Inflammatory macrophage treated with lipopolysaccharide for 1 hour (primary cell): ENCODE results near the gene TXNRD1.
"Not testable (repeated sequence)": the region's sequence is repeated elsewhere in the genome, so short reads cannot be mapped to it uniquely, and the experiment has no call there.

Experiments used
- DNase-seq, 2 donors: peaks; one replicate each; pipeline ENCODE4 v3.0.0-alpha.2; 2020 to 2022

The TXNRD1 gene

GRCh38 chr12:104306943-104307654 is 91.5 kb downstream of the TXNRD1 start:
- no peak for DNase-seq

GRCh38 chr12:104307655-104308000 is 92.0 kb downstream of the TXNRD1 start:
- DNase-seq = no peak

GRCh38 chr12:104309446-104309993 is 93.9 kb downstream of the TXNRD1 start:
- DNase-seq = no peak

DNA sequence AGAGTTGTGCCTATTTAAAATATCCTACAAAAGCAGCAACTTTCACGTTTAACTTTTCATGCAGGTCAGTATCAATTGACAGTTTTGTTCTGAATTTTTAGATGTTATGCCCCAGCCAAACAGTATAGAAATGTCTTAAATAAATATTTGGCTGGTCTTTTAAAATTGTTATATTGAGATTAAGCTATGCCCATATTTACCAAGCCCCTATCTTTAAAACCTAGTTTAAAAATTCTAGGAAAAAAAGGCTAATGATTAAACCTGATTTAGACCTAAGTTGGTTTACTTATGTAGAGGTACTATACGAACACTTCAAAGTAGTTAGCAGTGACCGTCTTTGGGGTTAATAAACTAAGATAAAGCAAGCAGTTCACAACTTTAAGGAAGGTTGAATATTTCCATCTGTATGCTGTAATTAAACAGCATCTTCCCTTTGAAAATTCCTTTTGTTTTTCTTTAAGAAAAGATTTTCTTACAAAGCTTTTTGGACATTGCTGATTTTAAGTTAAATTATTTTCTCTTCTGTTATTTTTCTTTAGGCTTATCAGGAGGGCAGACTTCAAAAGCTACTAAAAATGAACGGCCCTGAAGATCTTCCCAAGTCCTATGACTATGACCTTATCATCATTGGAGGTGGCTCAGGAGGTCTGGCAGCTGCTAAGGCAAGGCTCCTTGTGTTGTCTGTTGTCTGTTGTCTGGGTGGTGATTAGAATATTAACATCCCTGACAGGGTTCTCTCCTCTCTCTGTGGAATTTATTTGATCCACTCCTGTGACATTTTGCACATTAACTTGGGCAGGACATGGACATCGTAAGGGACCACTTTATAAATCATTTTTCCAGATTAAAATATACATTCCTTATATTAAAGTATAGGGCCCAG is 95.4 kb downstream of the TXNRD1 start:
- no peak for DNase-seq

- DNase-seq = no peak
Measured at GRCh38 chr12:104312202-104312601, 96.6 kb downstream of the TXNRD1 start.

DNA sequence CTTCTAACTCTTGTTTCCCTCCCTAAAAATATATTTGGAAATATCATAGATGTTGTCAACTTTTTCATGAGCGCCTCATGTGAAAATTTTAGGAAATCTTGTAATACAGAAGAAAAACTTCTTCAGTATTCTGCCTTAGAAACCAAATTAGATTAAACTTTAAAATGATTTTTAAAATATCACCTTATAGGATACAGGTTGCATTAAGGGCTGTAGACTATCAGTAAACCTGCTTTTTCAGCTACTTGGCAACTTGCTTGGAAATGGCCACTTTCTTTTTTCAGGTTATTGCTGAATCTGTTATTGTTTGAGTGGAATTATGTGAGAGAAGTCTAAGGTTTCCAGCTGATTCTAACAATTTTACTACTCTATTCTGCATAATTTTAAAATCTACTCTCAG is 97.1 kb downstream of the TXNRD1 start:
- DNase-seq = no peak

GRCh38 chr12:104313568-104314241 is 98.1 kb downstream of the TXNRD1 start:
- no peak for DNase-seq

DNA sequence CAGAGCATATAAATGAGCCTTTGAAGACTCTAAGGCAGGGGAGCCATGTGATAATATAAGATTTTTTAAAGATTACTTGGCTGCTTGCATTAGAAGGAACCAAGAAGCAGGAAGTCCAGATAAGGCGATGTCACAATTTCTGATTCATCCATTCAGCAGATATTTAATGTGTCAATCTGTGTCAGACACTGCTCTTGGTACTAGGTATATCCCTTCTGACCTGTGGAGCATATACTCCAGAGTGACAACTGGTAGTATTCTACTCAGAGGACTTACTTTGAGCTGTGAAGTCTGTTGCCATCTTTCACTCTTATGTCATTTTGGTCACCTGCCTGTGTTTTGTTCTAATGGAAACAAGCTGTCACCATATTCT is 98.6 kb downstream of the TXNRD1 start:
- DNase-seq = peak; percentile 65 to 68

- no peak for DNase-seq
Measured at GRCh38 chr12:104315326-104316224, 100.0 kb downstream of the TXNRD1 start.

- DNase-seq = no peak
Measured at GRCh38 chr12:104316936-104317335, 101.4 kb downstream of the TXNRD1 start.

- no peak for DNase-seq
Measured at GRCh38 chr12:104317538-104318210, 102.1 kb downstream of the TXNRD1 start.

DNA sequence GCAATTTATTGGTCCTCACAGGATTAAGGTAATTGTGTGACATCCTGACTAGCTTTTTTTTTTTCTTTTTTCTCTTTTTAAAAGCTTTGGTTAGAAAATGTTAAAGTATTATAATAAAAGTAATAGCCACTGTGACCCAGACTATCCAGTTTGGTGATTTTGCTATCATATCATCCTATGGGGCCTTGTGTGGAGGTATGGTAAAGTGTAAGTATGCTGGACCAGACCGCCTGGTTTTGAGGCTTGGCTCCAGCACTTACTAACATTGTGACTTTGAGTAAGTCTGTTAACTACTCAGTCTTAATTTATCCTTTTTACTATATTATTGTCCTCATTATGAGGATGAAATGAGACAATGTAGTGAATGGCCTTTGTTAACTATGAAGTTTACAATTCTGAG is 103.4 kb downstream of the TXNRD1 start:
- DNase-seq = no peak

DNA sequence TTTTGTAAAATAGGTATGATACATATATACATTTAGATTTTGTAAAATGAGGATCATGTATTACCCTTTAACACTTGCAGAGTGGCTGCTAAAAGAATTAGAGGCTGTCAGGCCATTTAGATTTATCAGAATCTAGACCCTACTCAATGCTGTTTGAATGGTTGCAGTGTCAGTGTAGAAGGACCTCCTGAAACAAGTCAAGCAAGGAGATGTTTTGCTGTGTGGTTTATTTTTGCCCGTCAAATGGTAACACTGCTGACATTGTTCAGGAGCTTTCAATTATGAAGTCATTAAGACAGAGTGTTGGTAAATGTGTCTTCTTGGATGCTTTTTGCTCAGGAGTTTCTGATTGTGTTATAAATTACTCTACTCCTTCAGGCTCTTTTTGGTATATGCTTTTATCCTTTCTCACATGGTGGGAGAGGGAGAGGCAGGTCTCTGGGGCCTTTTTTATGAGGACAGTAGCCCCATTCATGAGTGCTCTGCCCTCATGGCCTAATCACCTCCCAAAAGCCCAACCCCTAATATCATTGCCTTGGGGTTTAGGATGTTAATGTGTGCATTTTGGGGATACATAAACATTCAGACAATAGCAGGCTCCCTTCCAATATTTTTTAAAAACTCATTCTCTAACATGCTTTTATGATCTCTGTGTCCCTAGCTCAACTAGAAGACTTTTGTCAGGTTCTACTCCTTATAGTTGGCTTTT is 104.5 kb downstream of the TXNRD1 start:
- no peak for DNase-seq

- DNase-seq = no peak
Measured at GRCh38 chr12:104320627-104321024, 105.0 kb downstream of the TXNRD1 start.

GRCh38 chr12:104321949-104322348 is 106.4 kb downstream of the TXNRD1 start:
- DNase-seq = no peak

DNA sequence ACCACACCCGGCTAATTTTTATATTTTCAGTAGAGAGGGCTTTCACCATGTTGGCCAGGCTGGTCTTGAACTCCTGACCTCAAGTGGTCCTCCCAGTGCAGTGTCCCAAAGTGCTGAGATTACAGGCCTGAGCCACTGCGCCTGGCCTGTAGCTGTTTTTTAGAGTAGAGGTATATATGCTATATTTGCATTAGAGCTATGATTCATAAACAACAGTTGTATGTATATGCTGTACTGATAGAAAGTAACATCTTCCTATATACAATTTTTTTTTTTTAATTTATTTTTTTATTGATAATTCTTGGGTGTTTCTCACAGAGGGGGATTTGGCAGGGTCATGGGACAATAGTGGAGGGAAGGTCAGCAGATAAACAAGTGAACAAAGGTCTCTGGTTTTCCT is 107.0 kb downstream of the TXNRD1 start:
- not testable (repeated sequence) for DNase-seq

DNA sequence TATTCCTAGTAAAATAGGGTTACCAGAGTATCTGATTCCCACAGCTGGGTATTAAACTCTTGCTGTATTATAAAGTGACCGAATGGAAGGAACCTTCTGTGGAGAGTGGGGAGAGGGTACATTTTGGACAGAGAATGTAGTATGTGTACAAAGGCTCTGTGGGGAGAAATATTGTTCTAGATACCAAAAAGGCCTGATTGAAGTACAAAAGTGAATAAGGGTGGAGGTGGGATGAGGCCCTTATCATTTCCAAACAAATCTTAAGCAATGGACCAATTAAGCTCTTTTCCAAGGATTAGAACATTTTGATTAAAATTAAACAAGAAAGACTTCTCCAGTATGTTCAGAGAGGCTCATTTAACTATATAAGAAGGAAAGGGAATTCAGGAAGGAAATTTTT is 108.3 kb downstream of the TXNRD1 start:
- DNase-seq = no peak

- not testable (repeated sequence) for DNase-seq
Measured at GRCh38 chr12:104328278-104328677, 112.7 kb downstream of the TXNRD1 start.

DNA sequence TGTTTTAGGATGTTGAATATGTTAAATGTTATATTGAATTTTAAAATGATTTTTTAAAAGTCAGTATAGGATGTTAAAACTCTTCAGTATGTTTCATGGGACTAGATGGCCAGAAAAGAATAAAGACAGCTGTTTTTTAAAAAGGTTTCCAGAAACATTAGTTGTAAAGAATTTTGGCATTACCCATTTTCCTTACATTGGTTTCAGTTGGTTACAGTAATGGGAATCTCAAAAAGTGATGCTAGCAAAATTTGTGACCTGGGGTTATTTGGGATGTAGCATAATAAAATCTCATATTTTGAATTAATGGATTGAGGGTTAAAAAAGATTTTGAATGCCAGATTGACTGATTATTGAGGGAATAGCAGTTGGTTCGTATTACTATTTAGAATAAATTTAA is 113.2 kb downstream of the TXNRD1 start:
- DNase-seq = no peak

GRCh38 chr12:104329707-104330532 is 114.3 kb downstream of the TXNRD1 start:
- DNase-seq = no peak
